Suppressor macrophage treated with lipopolysaccharide for 1 hour (primary cell): Measurements from ENCODE around the gene NEURL1.
A peak's percentile ranks its signal among the peaks of the same experiment; 100 is the strongest.

Experiments
- DNase-seq, 3 donors: peaks; one replicate each; pipeline ENCODE4 v3.0.0-alpha.2; 2020 to 2022

The NEURL1 gene

DNA sequence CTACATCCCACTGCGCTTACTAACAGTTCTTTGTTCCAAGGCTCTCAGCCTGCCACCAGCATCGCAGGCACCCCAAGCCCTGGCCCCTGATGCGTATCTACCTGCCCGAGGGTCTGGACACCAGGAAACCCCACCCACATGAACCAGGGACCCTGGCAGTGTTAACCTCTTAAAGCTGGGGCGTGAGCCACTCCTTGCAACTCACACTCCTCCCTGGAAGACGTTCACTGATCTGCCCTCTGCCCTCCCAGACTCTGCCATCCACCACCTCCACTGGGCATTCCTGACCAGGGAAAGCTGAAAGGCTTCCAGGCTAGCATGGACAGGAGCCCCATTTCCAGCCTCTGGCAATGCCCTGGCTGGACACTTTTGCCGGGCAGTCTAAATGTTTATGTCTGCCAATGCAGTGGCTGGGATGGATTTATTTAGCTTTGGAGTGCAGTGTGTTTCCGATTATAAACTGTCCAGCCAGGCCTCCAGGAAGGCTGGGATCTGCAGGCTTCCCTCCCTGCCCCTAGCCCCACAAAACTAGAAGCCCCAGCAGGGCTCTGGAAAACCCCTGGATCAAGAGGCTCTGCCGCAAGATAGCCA, 117.5 kb downstream of the NEURL1 start:
- DNase-seq, result no peak

GRCh38 chr10:103612462-103613365, 119.2 kb downstream of the NEURL1 start:
- DNase-seq, result peak; percentile 85 to 89 (median 88)

- DNase-seq, result no peak
Measured at GRCh38 chr10:103613616-103614015, 120.1 kb downstream of the NEURL1 start.

DNA sequence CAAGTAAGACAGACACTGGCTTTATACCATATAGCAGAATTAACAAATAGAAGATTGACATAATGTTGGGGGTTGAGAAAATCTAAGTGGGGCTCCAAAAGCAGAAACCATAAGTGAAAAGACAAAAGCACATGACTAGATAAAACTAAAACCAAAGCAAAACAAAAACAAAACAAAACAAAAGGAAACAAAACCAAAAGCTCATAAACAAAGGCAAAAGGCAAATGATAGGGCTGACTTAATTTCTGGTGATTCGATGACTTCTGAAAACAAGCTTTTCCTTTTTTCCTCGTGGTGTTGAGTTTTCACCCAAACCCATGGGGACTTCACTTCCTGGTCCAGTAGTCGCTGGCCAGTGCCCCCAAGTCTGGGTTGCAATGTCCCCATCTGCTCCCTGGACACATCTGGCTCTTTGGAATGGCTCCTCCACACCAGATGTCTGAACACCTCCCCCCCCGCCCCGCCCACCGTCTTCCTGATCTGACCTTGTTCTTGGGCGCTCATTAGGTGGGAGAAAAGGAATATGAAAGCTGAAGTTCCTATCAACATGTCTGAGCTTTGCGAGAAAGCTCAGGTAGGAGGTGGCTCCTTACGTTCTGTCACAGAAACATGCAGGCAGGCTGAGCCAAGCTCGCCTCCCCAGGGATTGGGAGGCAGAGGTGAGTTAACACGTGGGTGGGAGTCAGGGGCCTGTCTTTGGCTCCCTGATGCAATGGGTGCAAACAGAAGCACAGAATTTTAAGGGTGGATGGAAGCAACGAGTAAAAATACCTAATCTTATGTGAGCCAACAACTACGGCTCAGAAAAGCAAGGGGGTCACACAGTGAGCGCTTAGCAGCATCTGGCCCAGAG, 121.0 kb downstream of the NEURL1 start:
- peak; percentile 6 to 51 (median 22) for DNase-seq

DNA sequence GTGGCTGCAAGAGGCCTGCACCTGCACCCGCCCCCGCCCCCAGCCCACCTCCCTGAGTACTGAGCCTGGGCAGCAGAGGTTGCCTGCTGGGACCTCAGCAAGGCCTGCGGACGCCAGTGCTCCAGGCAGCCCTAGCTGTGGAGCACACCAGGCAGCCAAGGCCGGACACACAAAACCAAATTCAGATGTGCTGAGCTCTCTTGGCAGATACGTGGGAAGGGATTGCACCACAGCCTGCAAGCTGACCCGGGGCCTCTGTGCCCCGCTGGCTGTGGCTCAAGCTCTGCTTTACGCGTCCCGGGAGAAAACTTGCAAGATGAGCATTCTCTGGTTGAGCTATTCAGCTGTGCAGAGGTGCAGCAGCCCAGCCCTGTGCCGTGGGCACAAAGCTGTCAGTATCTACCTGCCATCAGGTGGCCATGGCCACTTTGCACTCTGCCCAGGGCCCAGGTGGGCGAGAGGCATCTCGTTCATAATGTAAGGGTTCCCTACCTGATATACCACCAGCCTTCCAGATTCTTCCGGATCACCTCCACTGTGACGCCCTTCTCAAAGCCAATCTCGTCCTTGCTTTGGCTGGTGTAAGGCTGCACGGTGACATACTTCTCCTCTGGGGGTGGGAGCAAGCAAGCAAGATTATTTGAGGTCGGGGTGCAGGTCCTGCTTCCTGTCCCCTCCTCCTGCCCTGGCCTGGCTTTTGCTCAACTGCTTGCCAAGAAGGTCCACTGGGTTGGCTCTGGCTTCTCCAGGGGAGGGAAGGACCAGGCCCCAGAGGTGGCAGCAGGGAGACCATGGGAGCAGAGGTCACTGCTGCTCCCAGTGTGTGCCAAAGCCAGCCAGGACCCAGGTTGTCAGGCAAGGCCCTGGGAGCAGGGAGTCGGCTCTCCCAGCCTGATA, 123.4 kb downstream of the NEURL1 start:
- DNase-seq, result peak; percentile 43 to 54 (median 44)

DNA sequence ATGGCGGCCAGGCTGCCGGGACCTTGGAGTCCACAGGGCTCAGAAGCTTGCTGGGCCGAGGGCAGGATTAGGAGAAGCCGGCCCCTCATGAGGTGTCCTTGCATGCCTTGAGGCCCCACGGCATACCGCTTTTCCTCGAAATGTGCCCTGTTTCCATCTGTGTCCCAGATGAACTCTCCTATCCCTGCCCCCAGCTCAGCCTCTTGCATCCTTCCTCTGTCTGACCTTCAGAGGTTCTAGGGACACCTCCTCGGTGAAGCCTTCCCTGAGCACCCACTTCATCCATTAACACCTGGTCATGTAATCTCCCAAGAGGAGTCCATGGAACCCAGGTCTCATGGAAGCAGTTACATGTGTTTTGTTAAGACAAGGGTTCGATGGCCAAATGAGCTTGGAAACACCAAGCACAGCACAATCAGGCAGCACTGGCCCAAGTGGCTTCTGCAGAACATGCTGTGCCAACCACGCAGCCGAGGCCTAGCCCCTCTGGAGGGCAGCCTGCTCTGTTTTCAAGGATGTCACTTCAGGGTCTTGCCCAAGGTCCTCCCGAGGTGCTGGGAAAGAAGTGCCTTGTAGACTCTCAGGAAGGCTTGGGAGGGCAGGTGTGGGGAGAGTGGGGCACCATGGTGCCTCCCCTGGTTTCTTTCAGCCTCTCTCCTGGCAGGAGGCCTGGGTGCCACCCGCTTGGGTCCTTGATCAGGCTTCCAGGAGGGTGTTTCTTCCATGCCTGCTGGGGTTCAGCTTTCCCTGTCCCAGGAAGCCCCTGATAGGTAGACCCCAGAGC, 124.3 kb downstream of the NEURL1 start:
- DNase-seq, result no peak

DNA sequence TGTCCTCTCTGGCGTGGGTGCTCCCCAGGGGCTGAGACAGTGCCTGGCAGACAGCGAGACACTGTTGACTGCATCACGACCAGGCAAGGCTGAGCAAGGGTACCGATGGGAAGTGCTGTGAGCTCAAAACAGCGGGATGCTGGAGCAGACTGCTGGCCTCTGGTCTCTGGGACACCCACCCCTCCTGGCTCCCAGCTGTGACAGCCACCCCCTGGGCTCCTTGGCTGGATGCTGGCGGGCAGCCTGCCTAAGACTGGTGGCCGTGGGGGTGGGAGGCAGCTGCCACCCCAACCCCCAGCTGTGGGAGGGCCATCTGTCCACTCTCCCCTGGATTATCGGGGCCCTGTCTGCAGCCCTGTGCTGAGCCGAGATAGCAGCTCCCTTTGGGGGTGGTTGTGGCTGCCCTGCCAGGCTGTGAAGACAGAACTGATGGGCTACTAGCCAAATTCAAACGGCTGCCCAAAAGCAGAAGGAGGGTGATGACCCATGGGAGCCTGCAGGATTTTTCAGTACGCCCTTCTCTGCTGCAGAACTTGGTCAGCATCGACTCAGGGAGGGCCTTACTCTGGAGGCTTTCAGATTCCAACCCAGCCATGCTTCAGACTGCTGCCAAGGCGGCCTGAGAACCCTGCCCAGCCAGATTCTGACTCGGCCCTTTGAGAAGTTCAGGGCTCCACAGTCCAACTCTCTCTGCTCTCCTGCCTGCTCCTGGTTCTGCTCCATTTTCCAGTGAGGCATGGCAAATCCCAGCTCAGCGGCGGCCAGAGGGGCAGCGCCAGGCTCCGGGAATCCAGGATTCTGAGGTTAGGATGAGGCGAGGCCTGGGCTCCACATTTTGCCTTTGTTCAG, 125.3 kb downstream of the NEURL1 start:
- peak; percentile 17 to 26 (median 25) for DNase-seq

DNA sequence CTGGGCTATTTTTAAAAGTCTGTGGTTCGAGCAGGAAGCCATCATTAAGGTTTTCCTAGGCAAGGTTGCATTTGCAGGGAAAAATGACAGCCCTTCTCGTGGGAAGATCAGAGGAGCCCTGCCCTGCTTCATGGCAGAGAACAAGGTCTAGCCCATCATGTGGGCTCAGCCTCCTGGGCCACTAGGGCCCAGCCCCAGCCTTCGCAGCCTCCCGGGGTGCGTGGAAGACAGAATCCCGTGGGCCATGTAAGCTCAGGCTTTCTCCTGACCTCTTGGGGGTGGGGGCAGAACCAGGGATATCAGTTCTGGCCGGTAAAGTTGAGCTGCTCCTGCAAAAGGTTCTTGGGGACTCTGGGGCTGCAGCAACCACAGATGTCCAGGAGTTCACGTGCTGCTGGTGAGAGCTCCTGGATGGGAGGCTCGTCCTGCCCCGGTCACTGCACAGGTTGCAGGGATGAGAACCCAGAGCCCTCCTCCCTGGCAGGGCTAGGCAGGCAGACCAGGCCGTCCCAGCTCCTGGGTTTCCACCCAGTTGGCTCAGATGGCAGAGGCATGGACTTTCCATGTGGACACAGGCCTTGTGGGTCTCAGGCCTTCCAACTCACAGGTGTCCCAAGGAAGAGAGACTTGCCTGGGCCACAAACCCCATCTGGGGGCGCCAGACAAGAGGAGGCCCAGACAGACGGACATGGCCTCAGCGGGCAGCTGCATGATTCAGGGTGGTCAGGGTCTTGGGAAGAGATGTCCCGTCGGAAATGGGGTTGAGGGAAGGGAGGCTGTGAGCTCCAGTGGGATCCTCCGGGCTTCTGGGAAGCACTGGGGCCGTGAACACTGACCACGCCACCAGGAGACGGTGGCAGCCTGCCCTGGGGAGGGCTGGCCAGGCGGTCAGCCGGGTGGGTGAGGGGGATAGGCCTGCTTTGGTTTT, 126.2 kb downstream of the NEURL1 start:
- DNase-seq, result no peak

- DNase-seq, result peak; percentile 23 to 42 (median 26)
Measured at GRCh38 chr10:103620352-103620740, 126.8 kb downstream of the NEURL1 start.

DNA sequence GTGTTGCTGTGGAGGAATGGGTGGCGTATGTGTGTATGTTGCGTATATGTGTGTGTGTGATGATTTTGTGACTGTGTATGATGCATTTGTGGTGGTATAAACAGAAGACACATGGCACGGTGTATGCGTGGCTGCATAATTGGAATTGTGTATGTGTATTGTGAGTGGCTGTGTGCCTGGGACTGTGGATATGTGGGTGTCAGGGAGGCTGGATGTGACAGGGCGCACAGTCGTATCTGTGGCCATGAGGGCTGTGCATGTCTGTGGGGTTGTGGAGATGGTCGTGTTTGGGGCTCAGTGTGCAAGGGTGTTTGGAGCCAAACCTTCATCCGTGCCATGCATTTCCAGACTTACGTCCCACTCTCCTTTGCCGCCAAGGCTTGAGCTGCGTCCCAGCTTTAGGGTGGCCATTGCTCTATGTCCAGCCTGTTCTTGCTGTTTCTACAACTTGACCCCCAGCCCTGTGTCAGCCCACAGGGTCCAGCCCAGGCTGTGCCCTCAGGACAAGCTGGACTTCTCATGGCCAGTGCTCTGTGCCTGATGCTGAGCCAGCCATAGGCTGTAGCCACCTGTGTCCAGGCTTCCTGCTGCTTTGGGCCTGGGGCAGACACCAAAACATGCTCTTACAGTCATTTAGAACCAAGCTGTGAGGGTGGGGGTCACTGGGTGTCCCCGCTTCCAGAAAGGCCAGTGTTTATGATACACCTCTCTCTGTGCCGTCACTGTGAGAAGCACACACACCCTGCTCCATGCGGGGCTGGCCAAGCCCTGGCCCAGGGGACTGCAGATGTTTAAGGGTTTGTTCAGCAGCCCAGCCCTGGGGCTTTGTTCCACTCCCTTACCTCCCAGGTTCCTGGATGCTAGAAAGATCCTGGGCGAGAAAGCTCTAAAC, 127.6 kb downstream of the NEURL1 start:
- no peak for DNase-seq

GRCh38 chr10:103621783-103622125, 128.2 kb downstream of the NEURL1 start:
- no peak for DNase-seq

GRCh38 chr10:103622286-103622685, 128.8 kb downstream of the NEURL1 start:
- no peak for DNase-seq

DNA sequence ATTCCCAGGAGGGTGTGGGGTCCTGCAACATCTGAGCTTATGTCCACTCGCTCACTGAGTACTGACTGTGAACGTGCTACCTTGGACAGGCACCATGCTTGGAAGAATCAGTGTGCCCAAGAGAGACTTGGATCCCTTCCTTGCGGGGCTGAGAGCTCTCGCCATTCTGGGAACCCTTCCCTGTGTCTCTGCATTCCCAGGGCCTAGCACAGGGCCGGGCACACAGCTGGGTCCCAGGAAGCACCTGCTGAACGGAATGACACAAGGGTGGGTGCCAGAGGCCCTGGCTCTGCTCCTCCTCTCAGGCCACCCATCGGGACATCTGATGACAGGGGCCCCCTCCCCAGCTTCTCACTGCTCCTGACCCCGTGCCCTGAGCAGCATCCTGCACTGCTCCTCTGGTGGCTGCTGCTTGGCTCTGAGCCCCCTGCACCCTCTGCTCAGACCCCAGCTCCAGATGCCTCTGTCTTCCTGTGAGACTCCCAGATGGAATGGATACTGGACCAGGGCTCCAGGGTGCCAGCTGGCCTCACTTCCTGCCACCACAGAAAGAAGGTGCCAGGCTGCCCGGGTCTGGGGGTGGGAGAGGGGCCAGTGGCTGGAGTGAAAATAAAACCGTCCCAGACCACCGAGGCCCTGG, 129.6 kb downstream of the NEURL1 start:
- DNase-seq, result no peak

- no peak for DNase-seq
Measured at GRCh38 chr10:103626178-103626577, 132.7 kb downstream of the NEURL1 start.

DNA sequence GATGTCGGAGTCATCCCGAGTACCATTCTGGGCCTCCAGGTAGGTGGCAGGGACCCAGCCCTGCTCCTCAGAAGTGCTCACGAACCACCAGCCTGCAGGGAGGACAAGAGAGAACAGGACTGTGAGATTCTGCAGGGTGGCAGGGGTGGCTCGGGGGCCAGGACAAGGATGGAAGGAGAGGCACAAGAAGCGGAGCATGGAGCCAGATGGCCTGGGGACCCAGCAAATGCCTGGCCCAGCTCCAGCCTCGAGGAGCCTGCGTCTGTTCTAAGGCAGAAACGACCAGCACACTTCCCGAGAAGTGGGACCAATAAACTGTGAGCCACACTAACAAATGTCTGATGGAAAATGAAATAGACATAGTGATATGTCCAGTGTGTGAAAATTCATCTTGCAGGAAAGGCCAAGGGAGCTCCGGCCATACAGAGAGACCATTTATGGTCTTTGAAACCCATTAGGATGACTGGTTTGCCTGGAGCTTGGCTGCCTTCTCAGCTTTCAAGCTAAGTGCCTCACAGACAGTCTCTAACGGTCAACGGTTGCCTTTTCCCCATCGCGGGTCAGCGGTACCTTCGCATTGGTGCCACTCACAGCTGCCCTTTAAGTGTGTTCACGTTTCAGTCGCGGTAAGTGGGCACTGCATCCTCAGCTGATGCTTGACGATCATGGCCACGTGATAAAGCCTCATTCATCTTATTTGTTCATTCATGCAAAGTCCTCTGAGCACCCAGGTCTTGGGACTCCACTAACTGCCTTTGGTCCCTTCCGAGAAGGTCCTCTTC, 133.8 kb downstream of the NEURL1 start:
- DNase-seq, result no peak

DNA sequence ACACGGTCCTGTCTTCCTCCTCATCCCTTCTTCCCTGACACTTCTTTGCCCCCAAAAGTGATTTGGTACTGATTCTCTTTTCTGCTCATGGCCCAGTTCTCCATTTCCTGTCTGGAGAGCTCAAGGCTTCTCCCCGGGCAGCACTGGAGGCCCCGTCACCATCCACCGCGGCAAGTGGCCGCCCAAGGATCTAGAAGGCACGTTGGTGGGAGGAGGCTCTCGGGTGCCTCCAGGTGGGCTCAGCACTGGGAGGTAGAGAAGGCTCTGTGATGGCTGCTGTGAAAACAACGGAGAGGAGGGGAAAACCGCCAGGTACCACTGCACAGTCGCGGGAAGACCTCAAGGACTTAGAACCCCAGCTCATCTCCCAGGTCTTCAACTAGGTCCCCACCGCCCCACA, 134.4 kb downstream of the NEURL1 start:
- no peak for DNase-seq

GRCh38 chr10:103629581-103629980, 136.1 kb downstream of the NEURL1 start:
- no peak for DNase-seq
